Astrocyte of the cerebellum (primary cell): Measurements from ENCODE around the gene TOPAZ1.

Experiments
- DNase-seq: peaks from one replicate; pipeline ENCODE4 v3.0.0-alpha.2; 2011; ENCODE audit warnings: low read depth
- H3K4me3 ChIP-seq: 2 replicates; pipeline ENCODE4 v1.5.1; 2011; ENCODE audit warnings: mild to moderate bottlenecking, low read depth, low read length, moderate library complexity
- in situ Hi-C: cut with HindIII; loops from 2 replicates; pipeline ENCODE4 v1.10.0; 2017; ENCODE audit warnings: low sequenced_read_pairs
- TF ChIP-seq, protein P1 (sequence below): IDR thresholded peaks from 2 replicates; pipeline ENCODE4 v1.5.1; 2012; ENCODE audit warnings: low read length, low read depth, moderate library complexity, mild to moderate bottlenecking; ENCODE audit errors: missing control alignments

Gene TOPAZ1

DNA sequence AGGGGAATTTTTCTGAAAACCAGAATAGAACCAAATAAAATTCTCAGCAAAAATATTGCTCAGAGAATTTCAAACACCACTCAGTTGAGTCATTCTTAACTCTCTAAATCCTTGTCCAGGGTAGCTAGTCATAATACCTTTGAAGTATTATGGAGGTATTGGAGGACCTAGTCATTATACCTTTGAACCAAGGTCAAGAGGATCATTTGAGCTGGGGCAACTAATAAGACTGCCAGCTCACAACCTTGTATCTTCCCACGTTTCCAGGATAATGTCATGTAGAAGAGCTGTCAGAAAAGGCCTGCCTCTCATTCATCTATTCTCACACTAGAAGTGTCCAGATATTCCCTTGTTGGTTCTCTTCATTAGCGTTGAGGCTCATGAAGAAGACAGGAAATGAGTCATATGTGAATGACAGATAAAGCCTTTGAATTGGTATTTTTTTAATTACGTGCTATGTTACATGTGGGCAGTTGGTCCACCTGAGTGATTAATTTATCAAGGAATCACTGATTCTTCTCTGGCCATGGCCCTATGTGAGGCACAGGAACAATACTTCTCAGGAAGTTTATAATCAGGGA is 48.3 kb downstream of the TOPAZ1 start:
- in situ Hi-C loops, result no loop called here
- TF ChIP-seq, protein P1, sequence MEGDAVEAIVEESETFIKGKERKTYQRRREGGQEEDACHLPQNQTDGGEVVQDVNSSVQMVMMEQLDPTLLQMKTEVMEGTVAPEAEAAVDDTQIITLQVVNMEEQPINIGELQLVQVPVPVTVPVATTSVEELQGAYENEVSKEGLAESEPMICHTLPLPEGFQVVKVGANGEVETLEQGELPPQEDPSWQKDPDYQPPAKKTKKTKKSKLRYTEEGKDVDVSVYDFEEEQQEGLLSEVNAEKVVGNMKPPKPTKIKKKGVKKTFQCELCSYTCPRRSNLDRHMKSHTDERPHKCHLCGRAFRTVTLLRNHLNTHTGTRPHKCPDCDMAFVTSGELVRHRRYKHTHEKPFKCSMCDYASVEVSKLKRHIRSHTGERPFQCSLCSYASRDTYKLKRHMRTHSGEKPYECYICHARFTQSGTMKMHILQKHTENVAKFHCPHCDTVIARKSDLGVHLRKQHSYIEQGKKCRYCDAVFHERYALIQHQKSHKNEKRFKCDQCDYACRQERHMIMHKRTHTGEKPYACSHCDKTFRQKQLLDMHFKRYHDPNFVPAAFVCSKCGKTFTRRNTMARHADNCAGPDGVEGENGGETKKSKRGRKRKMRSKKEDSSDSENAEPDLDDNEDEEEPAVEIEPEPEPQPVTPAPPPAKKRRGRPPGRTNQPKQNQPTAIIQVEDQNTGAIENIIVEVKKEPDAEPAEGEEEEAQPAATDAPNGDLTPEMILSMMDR, result no peak
- no peak for DNase-seq
- H3K4me3 ChIP-seq, result no peak overlapping the region

DNA sequence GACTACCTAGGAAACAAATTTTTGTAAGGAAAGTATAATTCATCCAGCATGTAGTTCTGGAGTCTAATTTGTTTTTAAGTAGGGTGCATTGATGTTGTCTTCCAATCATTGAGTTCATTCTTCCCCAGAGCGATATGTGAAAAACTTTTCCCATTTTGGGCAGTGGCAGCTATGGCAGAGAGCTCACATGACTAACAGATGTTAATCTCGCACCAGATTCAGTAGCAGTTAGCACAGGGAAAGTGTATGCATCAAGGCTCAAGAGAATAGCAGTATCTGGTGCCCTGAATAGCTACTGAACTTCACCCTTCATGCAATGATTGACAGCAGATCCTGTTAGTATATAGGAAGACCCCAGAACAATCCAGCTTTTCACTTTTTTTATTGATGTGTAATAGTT is 50.6 kb downstream of the TOPAZ1 start:
- TF ChIP-seq, protein P1, result no peak
- in situ Hi-C loops, result no loop called here
- DNase-seq, result no peak
- no peak overlapping the region for H3K4me3 ChIP-seq

DNA sequence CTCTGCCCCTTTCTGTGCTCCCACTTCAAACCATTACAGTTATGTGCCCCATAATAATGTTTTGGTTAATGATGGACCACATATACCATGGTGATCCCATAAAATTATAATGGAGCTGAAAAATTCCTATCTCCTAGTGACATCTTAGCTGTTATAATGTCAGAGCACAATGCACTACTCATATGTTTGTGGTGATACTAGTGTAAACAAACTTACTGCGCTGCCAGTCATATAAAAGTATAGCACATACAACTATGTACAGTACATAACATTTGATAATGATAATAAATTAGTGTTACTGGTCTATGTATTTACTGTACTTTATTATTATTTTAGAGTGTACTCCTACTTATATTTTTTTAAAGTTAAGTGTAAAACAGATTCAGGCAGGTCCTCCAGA is 51.3 kb downstream of the TOPAZ1 start:
- no peak for DNase-seq
- H3K4me3 ChIP-seq, result no peak overlapping the region
- in situ Hi-C loops, result no loop called here
- TF ChIP-seq, protein P1, result no peak

DNA sequence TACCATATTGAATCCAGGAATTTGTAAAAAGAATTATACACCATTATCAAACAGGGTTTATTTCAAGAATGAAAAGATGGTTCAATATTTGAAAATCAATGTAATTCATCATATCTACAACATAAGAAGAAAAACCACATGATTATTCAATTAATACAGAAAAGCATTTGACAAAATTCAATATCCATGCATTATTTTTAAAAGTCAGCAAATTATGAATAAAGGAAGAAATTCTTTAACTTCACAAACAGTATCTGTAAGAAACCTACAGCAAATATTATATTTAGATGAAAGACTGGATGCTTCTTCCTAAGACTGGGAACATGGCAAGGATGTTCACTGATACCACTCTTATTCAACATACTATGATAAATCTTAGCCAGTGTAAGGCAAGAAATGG is 55.6 kb downstream of the TOPAZ1 start:
- in situ Hi-C loops, result no loop called here
- TF ChIP-seq, protein P1, result no peak
- no peak for DNase-seq
- H3K4me3 ChIP-seq, result no peak overlapping the region

DNA sequence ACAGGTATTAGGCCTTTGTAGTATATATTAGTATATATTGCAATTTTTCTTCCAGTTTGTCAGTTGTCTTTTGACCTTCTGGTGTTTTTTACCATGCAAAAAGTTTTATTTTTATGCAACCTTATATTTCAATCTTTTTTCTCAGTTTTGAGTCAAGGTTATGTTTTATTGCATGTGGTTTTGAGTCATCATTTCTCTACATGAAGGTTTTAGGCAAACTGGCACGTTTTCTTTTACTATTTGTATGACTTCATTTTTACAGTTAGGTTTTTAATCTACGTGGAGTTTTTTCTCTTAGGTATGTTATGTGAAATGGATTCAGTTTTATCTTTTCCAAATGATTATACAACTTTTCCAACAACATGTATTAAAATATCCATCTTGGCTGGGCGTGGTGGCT is 60.1 kb downstream of the TOPAZ1 start:
- no peak overlapping the region for H3K4me3 ChIP-seq
- in situ Hi-C loops, result no loop called here
- no peak for DNase-seq
- TF ChIP-seq, protein P1, result no peak

DNA sequence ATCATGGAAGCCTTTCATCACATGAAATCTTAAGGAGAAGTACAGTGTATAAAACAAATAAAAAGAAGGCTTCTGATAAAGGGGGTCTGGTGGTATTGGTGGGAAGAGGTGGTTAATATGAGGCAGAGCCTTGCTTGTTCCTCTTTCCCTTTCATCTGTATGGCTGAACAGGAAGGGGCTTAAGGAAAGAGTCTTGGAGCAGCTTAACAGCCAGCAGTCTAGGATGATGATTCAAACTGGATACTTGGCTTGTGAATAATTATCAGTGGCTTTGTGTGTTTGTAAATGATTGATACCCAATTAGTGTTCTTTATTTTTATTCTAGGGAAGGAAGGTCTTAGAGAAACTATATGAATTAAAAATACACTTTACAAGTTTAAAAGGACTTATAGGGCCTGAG is 67.8 kb downstream of the TOPAZ1 start:
- TF ChIP-seq, protein P1, result no peak
- in situ Hi-C loops, result no loop called here
- DNase-seq, result no peak
- H3K4me3 ChIP-seq, result no peak overlapping the region
